Measurements from ENCODE around the gene THTPA. TPM values are rescaled to one million over a fixed set of nuclear protein-coding genes. Genes with fewer than 3 reads are reported as not detected.

The THTPA gene
- total and polyA plus RNA-seq, 2 of the 13 experiments (the other 11 are each of a cell fraction or from before 2014, with no cell fraction given) = 7.4 to 8.7 TPM

DNA sequence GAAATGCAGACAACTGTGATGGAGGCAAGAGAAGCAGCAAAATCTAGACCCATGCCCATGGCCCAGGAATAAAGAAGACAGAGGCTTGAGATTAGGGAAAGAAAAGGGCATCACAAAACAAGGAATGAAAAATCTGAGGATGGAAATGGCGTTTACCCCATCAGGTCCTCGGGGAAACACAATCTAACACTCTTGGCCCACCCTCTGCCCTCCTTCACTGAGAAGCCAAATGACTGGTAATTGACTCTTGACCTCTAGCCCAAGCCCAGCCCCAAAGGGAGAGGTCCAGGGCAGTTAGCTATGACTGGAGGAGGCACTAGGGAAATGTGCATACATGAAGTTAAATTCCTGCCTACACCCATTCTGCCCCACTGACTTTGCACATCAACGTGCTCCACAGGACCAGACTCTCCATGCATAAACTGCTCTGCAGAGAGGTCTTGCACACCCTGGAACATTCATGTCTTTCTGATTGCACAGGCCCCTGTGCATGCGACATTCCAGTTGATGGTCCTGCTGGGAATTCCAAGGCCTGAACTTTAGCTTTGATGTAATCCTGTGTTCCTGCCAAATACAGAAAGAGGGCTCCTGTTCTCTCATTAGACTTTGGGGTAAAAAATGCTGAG is 10.2 kb upstream of the THTPA start (continued):
- TF ChIP-seq, protein P1, sequence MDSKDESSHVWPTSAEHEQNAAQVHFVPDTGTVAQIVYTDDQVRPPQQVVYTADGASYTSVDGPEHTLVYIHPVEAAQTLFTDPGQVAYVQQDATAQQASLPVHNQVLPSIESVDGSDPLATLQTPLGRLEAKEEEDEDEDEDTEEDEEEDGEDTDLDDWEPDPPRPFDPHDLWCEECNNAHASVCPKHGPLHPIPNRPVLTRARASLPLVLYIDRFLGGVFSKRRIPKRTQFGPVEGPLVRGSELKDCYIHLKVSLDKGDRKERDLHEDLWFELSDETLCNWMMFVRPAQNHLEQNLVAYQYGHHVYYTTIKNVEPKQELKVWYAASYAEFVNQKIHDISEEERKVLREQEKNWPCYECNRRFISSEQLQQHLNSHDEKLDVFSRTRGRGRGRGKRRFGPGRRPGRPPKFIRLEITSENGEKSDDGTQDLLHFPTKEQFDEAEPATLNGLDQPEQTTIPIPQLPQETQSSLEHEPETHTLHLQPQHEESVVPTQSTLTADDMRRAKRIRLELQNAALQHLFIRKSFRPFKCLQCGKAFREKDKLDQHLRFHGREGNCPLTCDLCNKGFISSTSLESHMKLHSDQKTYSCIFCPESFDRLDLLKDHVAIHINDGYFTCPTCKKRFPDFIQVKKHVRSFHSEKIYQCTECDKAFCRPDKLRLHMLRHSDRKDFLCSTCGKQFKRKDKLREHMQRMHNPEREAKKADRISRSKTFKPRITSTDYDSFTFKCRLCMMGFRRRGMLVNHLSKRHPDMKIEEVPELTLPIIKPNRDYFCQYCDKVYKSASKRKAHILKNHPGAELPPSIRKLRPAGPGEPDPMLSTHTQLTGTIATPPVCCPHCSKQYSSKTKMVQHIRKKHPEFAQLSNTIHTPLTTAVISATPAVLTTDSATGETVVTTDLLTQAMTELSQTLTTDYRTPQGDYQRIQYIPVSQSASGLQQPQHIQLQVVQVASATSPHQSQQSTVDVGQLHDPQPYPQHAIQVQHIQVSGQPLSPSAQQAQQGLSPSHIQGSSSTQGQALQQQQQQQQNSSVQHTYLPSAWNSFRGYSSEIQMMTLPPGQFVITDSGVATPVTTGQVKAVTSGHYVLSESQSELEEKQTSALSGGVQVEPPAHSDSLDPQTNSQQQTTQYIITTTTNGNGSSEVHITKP (CRISPR knock-in tag; IDR thresholded peaks at IDR 0.05; ENCODE audit: low read depth) = 0 out of 2 replicates have a peak, but pooled peaks have one; percentile 13
- no peak for TF ChIP-seq TBP (CRISPR knock-in tag; IDR thresholded peaks at IDR 0.05)
- no peak for TF ChIP-seq CENPX (CRISPR knock-in tag; IDR thresholded peaks at IDR 0.05)
- TF ChIP-seq BORCS8-MEF2B (CRISPR knock-in tag; IDR thresholded peaks at IDR 0.05) = no peak
- no peak for TF ChIP-seq SATB2 (CRISPR knock-in tag; IDR thresholded peaks at IDR 0.05)
- TF ChIP-seq NR3C1 (CRISPR knock-in tag; IDR thresholded peaks at IDR 0.05) = no peak
- TF ChIP-seq, protein P2, sequence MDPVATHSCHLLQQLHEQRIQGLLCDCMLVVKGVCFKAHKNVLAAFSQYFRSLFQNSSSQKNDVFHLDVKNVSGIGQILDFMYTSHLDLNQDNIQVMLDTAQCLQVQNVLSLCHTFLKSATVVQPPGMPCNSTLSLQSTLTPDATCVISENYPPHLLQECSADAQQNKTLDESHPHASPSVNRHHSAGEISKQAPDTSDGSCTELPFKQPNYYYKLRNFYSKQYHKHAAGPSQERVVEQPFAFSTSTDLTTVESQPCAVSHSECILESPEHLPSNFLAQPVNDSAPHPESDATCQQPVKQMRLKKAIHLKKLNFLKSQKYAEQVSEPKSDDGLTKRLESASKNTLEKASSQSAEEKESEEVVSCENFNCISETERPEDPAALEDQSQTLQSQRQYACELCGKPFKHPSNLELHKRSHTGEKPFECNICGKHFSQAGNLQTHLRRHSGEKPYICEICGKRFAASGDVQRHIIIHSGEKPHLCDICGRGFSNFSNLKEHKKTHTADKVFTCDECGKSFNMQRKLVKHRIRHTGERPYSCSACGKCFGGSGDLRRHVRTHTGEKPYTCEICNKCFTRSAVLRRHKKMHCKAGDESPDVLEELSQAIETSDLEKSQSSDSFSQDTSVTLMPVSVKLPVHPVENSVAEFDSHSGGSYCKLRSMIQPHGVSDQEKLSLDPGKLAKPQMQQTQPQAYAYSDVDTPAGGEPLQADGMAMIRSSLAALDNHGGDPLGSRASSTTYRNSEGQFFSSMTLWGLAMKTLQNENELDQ (CRISPR knock-in tag; IDR thresholded peaks at IDR 0.05; ENCODE audit: borderline replicate concordance) = no peak
- TF ChIP-seq, protein P3, sequence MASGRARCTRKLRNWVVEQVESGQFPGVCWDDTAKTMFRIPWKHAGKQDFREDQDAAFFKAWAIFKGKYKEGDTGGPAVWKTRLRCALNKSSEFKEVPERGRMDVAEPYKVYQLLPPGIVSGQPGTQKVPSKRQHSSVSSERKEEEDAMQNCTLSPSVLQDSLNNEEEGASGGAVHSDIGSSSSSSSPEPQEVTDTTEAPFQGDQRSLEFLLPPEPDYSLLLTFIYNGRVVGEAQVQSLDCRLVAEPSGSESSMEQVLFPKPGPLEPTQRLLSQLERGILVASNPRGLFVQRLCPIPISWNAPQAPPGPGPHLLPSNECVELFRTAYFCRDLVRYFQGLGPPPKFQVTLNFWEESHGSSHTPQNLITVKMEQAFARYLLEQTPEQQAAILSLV (CRISPR knock-in tag; IDR thresholded peaks at IDR 0.05; ENCODE audit: borderline replicate concordance) = 0 out of 2 replicates have a peak, but pooled peaks have one; percentile 38
- TF ChIP-seq, protein P4, sequence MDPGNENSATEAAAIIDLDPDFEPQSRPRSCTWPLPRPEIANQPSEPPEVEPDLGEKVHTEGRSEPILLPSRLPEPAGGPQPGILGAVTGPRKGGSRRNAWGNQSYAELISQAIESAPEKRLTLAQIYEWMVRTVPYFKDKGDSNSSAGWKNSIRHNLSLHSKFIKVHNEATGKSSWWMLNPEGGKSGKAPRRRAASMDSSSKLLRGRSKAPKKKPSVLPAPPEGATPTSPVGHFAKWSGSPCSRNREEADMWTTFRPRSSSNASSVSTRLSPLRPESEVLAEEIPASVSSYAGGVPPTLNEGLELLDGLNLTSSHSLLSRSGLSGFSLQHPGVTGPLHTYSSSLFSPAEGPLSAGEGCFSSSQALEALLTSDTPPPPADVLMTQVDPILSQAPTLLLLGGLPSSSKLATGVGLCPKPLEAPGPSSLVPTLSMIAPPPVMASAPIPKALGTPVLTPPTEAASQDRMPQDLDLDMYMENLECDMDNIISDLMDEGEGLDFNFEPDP (CRISPR knock-in tag; conservative IDR thresholded peaks at IDR 0.05) = peak; percentile 97; the same call in 1 of the 2 replicates
- no peak for TF ChIP-seq MEF2D (CRISPR knock-in tag; IDR thresholded peaks at IDR 0.05)
- no peak for TF ChIP-seq ZNF510 (CRISPR knock-in tag; IDR thresholded peaks at IDR 0.05; ENCODE audit: low read depth)
- TF ChIP-seq, protein P5, sequence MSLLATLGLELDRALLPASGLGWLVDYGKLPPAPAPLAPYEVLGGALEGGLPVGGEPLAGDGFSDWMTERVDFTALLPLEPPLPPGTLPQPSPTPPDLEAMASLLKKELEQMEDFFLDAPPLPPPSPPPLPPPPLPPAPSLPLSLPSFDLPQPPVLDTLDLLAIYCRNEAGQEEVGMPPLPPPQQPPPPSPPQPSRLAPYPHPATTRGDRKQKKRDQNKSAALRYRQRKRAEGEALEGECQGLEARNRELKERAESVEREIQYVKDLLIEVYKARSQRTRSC (CRISPR knock-in tag; IDR thresholded peaks at IDR 0.05; ENCODE audit: low read depth) = no peak
- TF ChIP-seq, protein P6, sequence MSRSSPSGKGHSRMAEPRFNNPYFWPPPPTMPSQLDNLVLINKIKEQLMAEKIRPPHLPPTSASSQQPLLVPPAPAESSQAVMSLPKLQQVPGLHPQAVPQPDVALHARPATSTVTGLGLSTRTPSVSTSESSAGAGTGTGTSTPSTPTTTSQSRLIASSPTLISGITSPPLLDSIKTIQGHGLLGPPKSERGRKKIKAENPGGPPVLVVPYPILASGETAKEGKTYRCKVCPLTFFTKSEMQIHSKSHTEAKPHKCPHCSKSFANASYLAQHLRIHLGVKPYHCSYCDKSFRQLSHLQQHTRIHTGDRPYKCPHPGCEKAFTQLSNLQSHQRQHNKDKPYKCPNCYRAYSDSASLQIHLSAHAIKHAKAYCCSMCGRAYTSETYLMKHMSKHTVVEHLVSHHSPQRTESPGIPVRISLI (CRISPR knock-in tag; IDR thresholded peaks at IDR 0.05; ENCODE audit: borderline replicate concordance) = no peak
- TF ChIP-seq PCBP1 (IDR thresholded peaks at IDR 0.05; ENCODE audit: borderline replicate concordance, low read depth, low read length) = no peak
- no peak; the same call in 1 of the 2 replicates for TF ChIP-seq IRF2 (CRISPR knock-in tag; IDR thresholded peaks at IDR 0.05)
- TF ChIP-seq, protein P7, sequence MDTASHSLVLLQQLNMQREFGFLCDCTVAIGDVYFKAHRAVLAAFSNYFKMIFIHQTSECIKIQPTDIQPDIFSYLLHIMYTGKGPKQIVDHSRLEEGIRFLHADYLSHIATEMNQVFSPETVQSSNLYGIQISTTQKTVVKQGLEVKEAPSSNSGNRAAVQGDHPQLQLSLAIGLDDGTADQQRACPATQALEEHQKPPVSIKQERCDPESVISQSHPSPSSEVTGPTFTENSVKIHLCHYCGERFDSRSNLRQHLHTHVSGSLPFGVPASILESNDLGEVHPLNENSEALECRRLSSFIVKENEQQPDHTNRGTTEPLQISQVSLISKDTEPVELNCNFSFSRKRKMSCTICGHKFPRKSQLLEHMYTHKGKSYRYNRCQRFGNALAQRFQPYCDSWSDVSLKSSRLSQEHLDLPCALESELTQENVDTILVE (CRISPR knock-in tag; IDR thresholded peaks at IDR 0.05) = no peak

Data from HepG2 (cell line).